Measurements from ENCODE around the gene SEMA5B.

SEMA5B gene

DNA sequence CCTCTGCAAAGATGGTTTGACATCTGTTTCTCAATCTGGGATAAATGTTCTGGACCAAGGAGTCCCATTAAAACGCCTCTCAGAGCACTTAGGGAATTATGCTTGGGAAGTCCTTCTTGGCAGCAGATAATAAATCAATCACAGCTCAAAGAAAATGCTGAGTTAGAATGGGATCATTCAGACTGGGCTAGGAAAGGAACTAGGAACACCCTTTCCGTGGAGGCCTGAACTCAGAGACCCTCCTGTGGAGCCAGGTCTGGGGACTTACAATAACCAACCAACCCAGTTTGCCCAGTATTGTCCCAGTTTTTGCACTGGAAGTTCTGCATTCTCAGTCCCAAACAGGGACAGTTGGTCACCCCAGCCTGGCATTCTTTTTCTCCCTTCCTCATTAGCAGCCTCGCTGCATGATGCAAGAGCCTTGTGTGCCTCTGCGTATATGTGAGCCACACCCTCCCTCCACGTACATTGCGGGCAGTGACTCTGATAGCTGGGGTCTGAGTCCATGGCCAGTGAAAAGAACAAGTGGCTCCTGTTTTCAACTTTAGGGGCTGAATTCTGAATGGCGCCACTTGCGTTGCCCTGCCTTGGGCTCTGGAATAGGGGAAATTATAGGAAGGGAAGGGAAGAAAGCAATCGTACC lies 88.7 kb downstream of the SEMA5B start:
- TF ChIP-seq FOXP2 (optimal IDR thresholded peaks at IDR 0.05; ENCODE audit: borderline replicate concordance, extremely low read depth, extremely low read length, insufficient read depth): no peak
- no peak for TF ChIP-seq TAF1 (IDR thresholded peaks at IDR 0.05; ENCODE audit: borderline replicate concordance, insufficient read depth, low read length)
- TF ChIP-seq POLR2AphosphoS5 (IDR thresholded peaks at IDR 0.05; ENCODE audit: low read depth, low read length): no peak
- TF ChIP-seq, protein P1, sequence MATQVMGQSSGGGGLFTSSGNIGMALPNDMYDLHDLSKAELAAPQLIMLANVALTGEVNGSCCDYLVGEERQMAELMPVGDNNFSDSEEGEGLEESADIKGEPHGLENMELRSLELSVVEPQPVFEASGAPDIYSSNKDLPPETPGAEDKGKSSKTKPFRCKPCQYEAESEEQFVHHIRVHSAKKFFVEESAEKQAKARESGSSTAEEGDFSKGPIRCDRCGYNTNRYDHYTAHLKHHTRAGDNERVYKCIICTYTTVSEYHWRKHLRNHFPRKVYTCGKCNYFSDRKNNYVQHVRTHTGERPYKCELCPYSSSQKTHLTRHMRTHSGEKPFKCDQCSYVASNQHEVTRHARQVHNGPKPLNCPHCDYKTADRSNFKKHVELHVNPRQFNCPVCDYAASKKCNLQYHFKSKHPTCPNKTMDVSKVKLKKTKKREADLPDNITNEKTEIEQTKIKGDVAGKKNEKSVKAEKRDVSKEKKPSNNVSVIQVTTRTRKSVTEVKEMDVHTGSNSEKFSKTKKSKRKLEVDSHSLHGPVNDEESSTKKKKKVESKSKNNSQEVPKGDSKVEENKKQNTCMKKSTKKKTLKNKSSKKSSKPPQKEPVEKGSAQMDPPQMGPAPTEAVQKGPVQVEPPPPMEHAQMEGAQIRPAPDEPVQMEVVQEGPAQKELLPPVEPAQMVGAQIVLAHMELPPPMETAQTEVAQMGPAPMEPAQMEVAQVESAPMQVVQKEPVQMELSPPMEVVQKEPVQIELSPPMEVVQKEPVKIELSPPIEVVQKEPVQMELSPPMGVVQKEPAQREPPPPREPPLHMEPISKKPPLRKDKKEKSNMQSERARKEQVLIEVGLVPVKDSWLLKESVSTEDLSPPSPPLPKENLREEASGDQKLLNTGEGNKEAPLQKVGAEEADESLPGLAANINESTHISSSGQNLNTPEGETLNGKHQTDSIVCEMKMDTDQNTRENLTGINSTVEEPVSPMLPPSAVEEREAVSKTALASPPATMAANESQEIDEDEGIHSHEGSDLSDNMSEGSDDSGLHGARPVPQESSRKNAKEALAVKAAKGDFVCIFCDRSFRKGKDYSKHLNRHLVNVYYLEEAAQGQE (IDR thresholded peaks at IDR 0.05; ENCODE audit: insufficient read depth in 1 of 2, low read depth in 2 of 2, low read length in 2 of 2): no peak
- no peak for TF ChIP-seq SIN3A (IDR thresholded peaks at IDR 0.05; ENCODE audit: borderline replicate concordance, insufficient read depth, low read length)

DNA sequence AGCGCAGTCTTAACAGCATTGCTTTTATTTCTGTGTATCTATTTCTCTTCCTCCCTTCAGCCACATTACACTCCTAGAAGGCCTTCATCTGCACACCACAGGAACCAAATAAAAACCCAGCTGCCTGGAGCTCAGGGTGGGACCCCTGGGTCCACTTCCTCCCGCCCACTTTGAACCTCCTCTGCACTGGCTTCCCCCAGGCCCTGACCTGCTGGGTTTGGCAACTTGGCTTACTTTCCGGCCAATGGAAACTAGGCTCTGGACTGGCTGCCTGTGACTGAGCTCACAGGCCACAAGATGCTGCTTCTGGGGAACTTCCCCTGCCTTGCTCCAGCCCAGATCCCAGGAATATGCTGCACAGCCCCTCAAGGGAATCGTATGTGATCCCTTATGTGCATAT lies 89.8 kb downstream of the SEMA5B start:
- TF ChIP-seq POLR2AphosphoS5 (IDR thresholded peaks at IDR 0.05; ENCODE audit: low read depth, low read length): no peak
- no peak for TF ChIP-seq FOXP2 (optimal IDR thresholded peaks at IDR 0.05; ENCODE audit: borderline replicate concordance, extremely low read depth, extremely low read length, insufficient read depth)
- TF ChIP-seq SIN3A (IDR thresholded peaks at IDR 0.05; ENCODE audit: borderline replicate concordance, insufficient read depth, low read length): no peak
- TF ChIP-seq, protein P1 (IDR thresholded peaks at IDR 0.05; ENCODE audit: insufficient read depth in 1 of 2, low read depth in 2 of 2, low read length in 2 of 2): no peak
- TF ChIP-seq TAF1 (IDR thresholded peaks at IDR 0.05; ENCODE audit: borderline replicate concordance, insufficient read depth, low read length): no peak

DNA sequence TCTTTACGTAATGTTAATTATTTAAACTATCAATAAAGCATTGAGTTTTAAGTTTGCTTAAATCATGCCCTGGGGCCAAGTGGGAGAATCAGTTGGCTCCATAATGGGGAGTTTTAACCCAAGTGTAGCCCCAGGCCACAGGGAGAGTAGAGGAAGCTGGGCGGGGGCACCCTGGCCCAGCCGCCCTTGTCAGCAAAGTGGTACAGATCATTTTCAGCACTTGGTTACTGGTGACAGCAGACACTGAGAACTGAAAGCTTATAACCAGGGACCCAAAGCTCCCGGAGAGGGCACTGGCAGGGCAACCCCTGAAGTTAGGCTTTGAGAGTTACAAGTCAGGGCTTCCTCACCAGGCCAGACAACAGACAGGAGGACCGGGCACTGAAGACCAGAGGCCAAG lies 90.6 kb downstream of the SEMA5B start:
- no peak for TF ChIP-seq FOXP2 (optimal IDR thresholded peaks at IDR 0.05; ENCODE audit: borderline replicate concordance, extremely low read depth, extremely low read length, insufficient read depth)

DNA sequence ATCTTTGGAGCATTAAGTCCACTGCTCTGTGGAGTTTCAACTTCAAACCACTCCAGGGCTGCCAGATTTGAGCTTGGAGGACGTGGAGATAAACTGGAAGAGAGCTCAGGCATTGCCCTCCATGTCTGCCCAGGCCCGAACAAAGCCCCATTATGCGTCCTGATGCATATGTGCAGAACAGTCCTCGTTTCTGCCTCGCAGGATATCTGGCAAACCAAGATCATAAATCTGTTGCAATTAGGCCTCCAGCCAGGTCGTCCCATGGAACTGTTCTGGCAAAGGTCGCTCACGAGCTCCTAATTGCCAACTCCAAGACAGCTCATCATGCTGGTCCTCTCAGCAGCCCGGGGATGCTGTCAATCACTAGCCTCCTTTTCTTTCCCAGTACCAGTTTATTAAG lies 91.2 kb downstream of the SEMA5B start:
- TF ChIP-seq FOXP2 (optimal IDR thresholded peaks at IDR 0.05; ENCODE audit: borderline replicate concordance, extremely low read depth, extremely low read length, insufficient read depth) (no peak), POLR2AphosphoS5 (IDR thresholded peaks at IDR 0.05; ENCODE audit: low read depth, low read length) (no peak), SIN3A (IDR thresholded peaks at IDR 0.05; ENCODE audit: borderline replicate concordance, insufficient read depth, low read length) (no peak), TAF1 (IDR thresholded peaks at IDR 0.05; ENCODE audit: borderline replicate concordance, insufficient read depth, low read length) (no peak)
- TF ChIP-seq, protein P1 (IDR thresholded peaks at IDR 0.05; ENCODE audit: insufficient read depth in 1 of 2, low read depth in 2 of 2, low read length in 2 of 2): no peak

DNA sequence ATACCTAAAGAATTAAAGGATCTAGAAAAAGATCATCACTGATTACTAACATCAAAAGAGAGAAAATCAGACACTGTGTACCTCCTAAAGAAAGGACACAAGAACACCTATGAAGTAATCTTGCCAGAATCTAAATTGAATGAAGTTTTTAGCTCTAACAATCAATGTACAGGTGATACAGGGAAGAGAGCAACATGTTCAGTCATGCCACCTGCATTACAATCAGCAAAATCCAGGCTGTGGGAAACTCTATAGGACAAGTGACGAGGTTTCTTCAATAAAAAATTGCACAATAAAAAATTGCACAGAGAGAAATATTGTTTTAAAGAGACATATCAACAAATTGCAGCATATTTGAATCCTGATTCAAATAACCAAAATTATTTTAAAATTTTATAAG lies 93.3 kb downstream of the SEMA5B start:
- no peak for TF ChIP-seq POLR2AphosphoS5 (IDR thresholded peaks at IDR 0.05; ENCODE audit: low read depth, low read length)
- no peak for TF ChIP-seq SIN3A (IDR thresholded peaks at IDR 0.05; ENCODE audit: borderline replicate concordance, insufficient read depth, low read length)
- TF ChIP-seq FOXP2 (optimal IDR thresholded peaks at IDR 0.05; ENCODE audit: borderline replicate concordance, extremely low read depth, extremely low read length, insufficient read depth): no peak
- no peak for TF ChIP-seq TAF1 (IDR thresholded peaks at IDR 0.05; ENCODE audit: borderline replicate concordance, insufficient read depth, low read length)
- TF ChIP-seq, protein P1 (IDR thresholded peaks at IDR 0.05; ENCODE audit: insufficient read depth in 1 of 2, low read depth in 2 of 2, low read length in 2 of 2): no peak

Measured in PFSK-1 (cell line).